Hematopoietic multipotent progenitor cell treated with erythropoietin and hydrocortisone succinate and interleukin-3 and kit ligand, for 17 days (in vitro differentiated cells): ENCODE data around the gene KCNJ12.
"Not testable (repeated sequence)": the region's sequence is repeated elsewhere in the genome, so short reads cannot be mapped to it uniquely, and the experiment has no call there.

Experiments
- DNase-seq: peaks from one replicate; pipeline ENCODE4 v3.0.0-alpha.2; 2015; ENCODE audit warnings: low spot score

Gene KCNJ12

GRCh38 chr17:21349358-21350050 is 26.7 kb upstream of the KCNJ12 start:
- not testable (repeated sequence) for DNase-seq

GRCh38 chr17:21350495-21350894 is 25.7 kb upstream of the KCNJ12 start:
- DNase-seq = not testable (repeated sequence)

GRCh38 chr17:21351366-21352065 is 24.6 kb upstream of the KCNJ12 start:
- DNase-seq = no peak

GRCh38 chr17:21352221-21352980 is 23.8 kb upstream of the KCNJ12 start:
- no peak for DNase-seq

- DNase-seq = no peak
Observed at GRCh38 chr17:21352981-21353265, 23.2 kb upstream of the KCNJ12 start.

- no peak for DNase-seq
Observed at GRCh38 chr17:21353326-21354010, 22.7 kb upstream of the KCNJ12 start.

- no peak for DNase-seq
Observed at GRCh38 chr17:21354796-21355385, 21.3 kb upstream of the KCNJ12 start.

- DNase-seq = no peak
Observed at GRCh38 chr17:21355586-21355985, 20.6 kb upstream of the KCNJ12 start.

GRCh38 chr17:21356537-21357127 is 19.5 kb upstream of the KCNJ12 start:
- no peak for DNase-seq

- DNase-seq = no peak
Observed at GRCh38 chr17:21357281-21357680, 18.9 kb upstream of the KCNJ12 start.

GRCh38 chr17:21357696-21358656 is 18.2 kb upstream of the KCNJ12 start:
- DNase-seq = no peak

GRCh38 chr17:21358682-21359482 is 17.3 kb upstream of the KCNJ12 start:
- DNase-seq = no peak

GRCh38 chr17:21359483-21359840 is 16.7 kb upstream of the KCNJ12 start:
- no peak for DNase-seq

- DNase-seq = no peak
Observed at GRCh38 chr17:21360048-21360447, 16.1 kb upstream of the KCNJ12 start.

GRCh38 chr17:21361020-21361809 is 14.9 kb upstream of the KCNJ12 start:
- DNase-seq = no peak

- DNase-seq = no peak
Observed at GRCh38 chr17:21362331-21362931, 13.7 kb upstream of the KCNJ12 start.

- DNase-seq = no peak
Observed at GRCh38 chr17:21363776-21364642, 12.1 kb upstream of the KCNJ12 start.

GRCh38 chr17:21365016-21365415 is 11.1 kb upstream of the KCNJ12 start:
- no peak for DNase-seq
